Peyer's patch (tissue), 4 donors: ENCODE measurements around the gene QPCTL. TPM values are rescaled to one million over a fixed set of nuclear protein-coding genes. Genes with fewer than 3 reads are reported as not detected.

Source experiments
- DNase-seq, 3 donors: peaks; one replicate each; pipeline ENCODE4 v3.0.0-alpha.2; 2017 to 2019
- H3K27ac ChIP-seq, 4 donors: fragments of 200-600 bp; sonication (generic); one replicate each; pipeline ENCODE4 v1.5.1; 2016 to 2019
- H3K27me3 ChIP-seq, 2 donors: fragments of 200-600 bp; sonication (generic); one replicate each; pipeline ENCODE4 v1.5.1; 2019
- H3K36me3 ChIP-seq, 3 donors: fragments of 200-600 bp; sonication (generic); one replicate each; pipeline ENCODE4 v1.5.1; 2016 to 2019
- H3K4me1 ChIP-seq, 4 donors: fragments of 200-600 bp; sonication (generic); one replicate each; pipeline ENCODE4 v1.5.1; 2016 to 2019
- H3K4me3 ChIP-seq, 4 donors: fragments of 200-600 bp; sonication (generic); 1 replicate in 3 of 4; 2 replicates in 1 of 4; pipeline ENCODE4 v1.5.1; 2016 to 2019; ENCODE audit warnings: mild to moderate bottlenecking in 1 of 4
- H3K9me3 ChIP-seq, 4 donors: fragments of 200-600 bp; sonication (generic); one replicate each; pipeline ENCODE4 v1.5.1; 2016 to 2019; ENCODE audit warnings: mild to moderate bottlenecking in 1 of 4
- CTCF ChIP-seq, 6 experiments: fragments of 450-650 bp in 4 of 6; fragments of 200-600 bp in 2 of 6; sonication (generic) in 1 of 6; IDR thresholded peaks; one replicate each; pipeline ENCODE4 v1.5.1; 2017 to 2019; ENCODE audit warnings: antibody characterized with exemption in 6 of 6, mild to moderate bottlenecking in 3 of 6, moderate library complexity in 1 of 6
- POLR2A ChIP-seq, 2 donors: fragments of 450-650 bp; IDR thresholded peaks; one replicate each; pipeline ENCODE4 v1.5.1; 2017; ENCODE audit warnings: antibody characterized with exemption in 2 of 2, mild to moderate bottlenecking in 2 of 2, moderate library complexity in 2 of 2
- total RNA-seq, 4 donors: library from RNA; depleted of rRNA; stranded (reverse); fragments of >200 nt; gene quantifications; one replicate each; pipeline ENCODE4 v1.1.0, GENCODE V29; 2016

Gene QPCTL
- total RNA-seq, 4 donors from 2014 or later = 6.1 to 11.6 (median 7.4) TPM

- TF ChIP-seq POLR2A (IDR thresholded peaks at IDR 0.05) (no peak), CTCF (IDR thresholded peaks at IDR 0.05) (no peak)
- no peak overlapping the region for H3K27ac ChIP-seq
- no peaks in the 10 kb centered on the region for H3K4me1 ChIP-seq
- no peak overlapping the region for H3K4me3 ChIP-seq
- no peak for DNase-seq
- H3K9me3 ChIP-seq = no peaks in the 10 kb centered on the region
- no peaks in the 10 kb centered on the region for H3K36me3 ChIP-seq
- H3K27me3 ChIP-seq = no peaks in the 10 kb centered on the region
These were observed 34.8 kb upstream of the QPCTL start for GRCh38 chr19:45657520-45658167.

GRCh38 chr19:45659096-45659729 is 33.3 kb upstream of the QPCTL start:
- Histone ChIP-seq H3K36me3 (no peaks in the 10 kb centered on the region), H3K4me1 (no peaks in the 10 kb centered on the region), H3K9me3 (no peaks in the 10 kb centered on the region), H3K27me3 (no peaks in the 10 kb centered on the region), H3K27ac (no peak overlapping the region), H3K4me3 (no peak overlapping the region)
- TF ChIP-seq POLR2A (IDR thresholded peaks at IDR 0.05) (no peak), CTCF (IDR thresholded peaks at IDR 0.05) (no peak)
- DNase-seq = no peak

- Histone ChIP-seq H3K4me3 (no peak overlapping the region), H3K27ac (no peak overlapping the region), H3K27me3 (no peaks in the 10 kb centered on the region), H3K9me3 (no peaks in the 10 kb centered on the region), H3K4me1 (no peaks in the 10 kb centered on the region), H3K36me3 (no peaks in the 10 kb centered on the region)
- no peak for TF ChIP-seq CTCF (IDR thresholded peaks at IDR 0.05)
- no peak for TF ChIP-seq POLR2A (IDR thresholded peaks at IDR 0.05)
- no peak for DNase-seq
These were observed 31.8 kb upstream of the QPCTL start for GRCh38 chr19:45660636-45661035.

GRCh38 chr19:45663800-45664199 is 28.7 kb upstream of the QPCTL start:
- Histone ChIP-seq H3K27me3 (no peaks in the 10 kb centered on the region), H3K36me3 (no peaks in the 10 kb centered on the region), H3K4me1 (peaks cover 0 to 11% (median 7%) of the 10 kb centered on the region in 4 donors), H3K27ac (no peak overlapping the region), H3K9me3 (no peaks in the 10 kb centered on the region), H3K4me3 (no peak overlapping the region)
- no peak for DNase-seq
- TF ChIP-seq CTCF (IDR thresholded peaks at IDR 0.05) (no peak), POLR2A (IDR thresholded peaks at IDR 0.05) (no peak)

GRCh38 chr19:45664575-45664974 is 27.9 kb upstream of the QPCTL start:
- no peak for TF ChIP-seq CTCF (IDR thresholded peaks at IDR 0.05)
- TF ChIP-seq POLR2A (IDR thresholded peaks at IDR 0.05) = no peak
- no peaks in the 10 kb centered on the region for H3K36me3 ChIP-seq
- DNase-seq = no peak
- H3K4me3 ChIP-seq = no peak overlapping the region
- H3K9me3 ChIP-seq = no peaks in the 10 kb centered on the region
- peaks cover 0 to 5% of the 10 kb centered on the region in 2 donors for H3K27me3 ChIP-seq
- H3K4me1 ChIP-seq = peaks cover 0 to 18% (median 14%) of the 10 kb centered on the region in 4 donors
- no peak overlapping the region for H3K27ac ChIP-seq
